Ishikawa (cell line): ENCODE measurements around the gene PIGO.

Experiments used
- CREB1 ChIP-seq: IDR thresholded peaks from 2 replicates; pipeline ENCODE4 v1.6.1; 2012; ENCODE audit warnings: low read depth
- EGR1 ChIP-seq: IDR thresholded peaks from 2 replicates; pipeline ENCODE4 v1.6.1; 2012
- EP300 ChIP-seq: IDR thresholded peaks from 2 replicates; pipeline ENCODE4 v1.6.1; 2012; ENCODE audit warnings: borderline replicate concordance
- FOXM1 ChIP-seq: IDR thresholded peaks from 2 replicates; pipeline ENCODE4 v1.6.1; 2012; ENCODE audit warnings: low read depth, borderline replicate concordance
- MAX ChIP-seq: IDR thresholded peaks from 2 replicates; pipeline ENCODE4 v1.6.1; 2012
- RAD21 ChIP-seq: IDR thresholded peaks from 2 replicates; pipeline ENCODE4 v1.6.1; 2012; ENCODE audit warnings: low read depth
- TAF1 ChIP-seq: IDR thresholded peaks from 2 replicates; pipeline ENCODE4 v1.6.1; 2012; ENCODE audit warnings: low read depth, mild to moderate bottlenecking
- TCF12 ChIP-seq: IDR thresholded peaks from 2 replicates; pipeline ENCODE4 v1.6.1; 2012; ENCODE audit warnings: low read depth
- TEAD4 ChIP-seq: IDR thresholded peaks from 2 replicates; pipeline ENCODE4 v1.6.1; 2012
- USF1 ChIP-seq: IDR thresholded peaks from 2 replicates; pipeline ENCODE4 v1.6.1; 2012
- YY1 ChIP-seq: IDR thresholded peaks from 2 replicates; pipeline ENCODE4 v1.6.1; 2012; ENCODE audit warnings: low read depth
- TF ChIP-seq, protein P1 (sequence below): IDR thresholded peaks from 2 replicates; pipeline ENCODE4 v1.6.1; 2012; ENCODE audit warnings: low read depth, mild to moderate bottlenecking

- TF ChIP-seq RAD21 = peak; percentile 27
- no peak for TF ChIP-seq TAF1
- TF ChIP-seq CREB1 = no peak
- no peak for TF ChIP-seq FOXM1
- TF ChIP-seq EP300 = no peak
- TF ChIP-seq USF1 = no peak
- no peak for TF ChIP-seq YY1
- TF ChIP-seq EGR1 = no peak
- TF ChIP-seq, protein P1, sequence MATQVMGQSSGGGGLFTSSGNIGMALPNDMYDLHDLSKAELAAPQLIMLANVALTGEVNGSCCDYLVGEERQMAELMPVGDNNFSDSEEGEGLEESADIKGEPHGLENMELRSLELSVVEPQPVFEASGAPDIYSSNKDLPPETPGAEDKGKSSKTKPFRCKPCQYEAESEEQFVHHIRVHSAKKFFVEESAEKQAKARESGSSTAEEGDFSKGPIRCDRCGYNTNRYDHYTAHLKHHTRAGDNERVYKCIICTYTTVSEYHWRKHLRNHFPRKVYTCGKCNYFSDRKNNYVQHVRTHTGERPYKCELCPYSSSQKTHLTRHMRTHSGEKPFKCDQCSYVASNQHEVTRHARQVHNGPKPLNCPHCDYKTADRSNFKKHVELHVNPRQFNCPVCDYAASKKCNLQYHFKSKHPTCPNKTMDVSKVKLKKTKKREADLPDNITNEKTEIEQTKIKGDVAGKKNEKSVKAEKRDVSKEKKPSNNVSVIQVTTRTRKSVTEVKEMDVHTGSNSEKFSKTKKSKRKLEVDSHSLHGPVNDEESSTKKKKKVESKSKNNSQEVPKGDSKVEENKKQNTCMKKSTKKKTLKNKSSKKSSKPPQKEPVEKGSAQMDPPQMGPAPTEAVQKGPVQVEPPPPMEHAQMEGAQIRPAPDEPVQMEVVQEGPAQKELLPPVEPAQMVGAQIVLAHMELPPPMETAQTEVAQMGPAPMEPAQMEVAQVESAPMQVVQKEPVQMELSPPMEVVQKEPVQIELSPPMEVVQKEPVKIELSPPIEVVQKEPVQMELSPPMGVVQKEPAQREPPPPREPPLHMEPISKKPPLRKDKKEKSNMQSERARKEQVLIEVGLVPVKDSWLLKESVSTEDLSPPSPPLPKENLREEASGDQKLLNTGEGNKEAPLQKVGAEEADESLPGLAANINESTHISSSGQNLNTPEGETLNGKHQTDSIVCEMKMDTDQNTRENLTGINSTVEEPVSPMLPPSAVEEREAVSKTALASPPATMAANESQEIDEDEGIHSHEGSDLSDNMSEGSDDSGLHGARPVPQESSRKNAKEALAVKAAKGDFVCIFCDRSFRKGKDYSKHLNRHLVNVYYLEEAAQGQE = no peak
- TF ChIP-seq MAX = no peak
- no peak for TF ChIP-seq TEAD4
- no peak for TF ChIP-seq TCF12
Observed at GRCh38 chr9:35051069-35051967, 45.1 kb downstream of the PIGO start.
